HG03280 (cell line): ENCODE data around the gene AP4M1.

Experiments
- ATAC-seq: cut with Tn5 transposase; IDR thresholded peaks from one replicate; pipeline ENCODE4 v1.9.1; 2021; ENCODE audit warnings: mild to moderate bottlenecking, moderate library complexity; ENCODE audit not compliant: unreplicated experiment

AP4M1 gene

DNA sequence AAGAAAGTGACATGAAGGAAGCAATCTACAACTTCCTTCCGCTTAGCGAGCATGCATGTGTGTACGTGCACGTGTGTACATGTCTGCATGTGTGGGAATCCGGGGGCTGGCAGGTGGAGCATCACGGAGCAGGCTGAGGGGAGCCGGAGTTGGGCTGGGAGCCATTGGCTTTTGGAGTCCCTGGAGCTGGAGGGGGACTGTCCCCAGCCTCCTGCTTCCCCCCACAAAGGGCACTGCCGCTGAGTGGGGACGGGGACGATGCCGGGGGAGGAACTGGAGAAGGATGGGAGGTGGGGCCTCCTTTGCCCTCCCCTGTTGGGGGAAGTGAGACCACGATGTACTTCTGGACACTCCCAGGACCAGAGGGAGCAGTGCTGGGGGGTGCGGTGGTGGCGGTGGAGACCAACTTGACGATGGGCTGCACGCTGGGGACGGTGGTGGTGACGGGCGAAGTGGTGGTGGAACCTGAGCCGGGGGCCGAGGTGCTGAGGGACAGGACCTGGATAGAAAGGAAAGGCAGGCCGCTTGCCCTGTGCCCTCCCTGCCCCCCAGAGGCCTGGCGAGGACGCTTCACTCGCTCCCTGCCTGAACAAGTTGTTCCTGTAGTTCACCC lies 5.8 kb downstream of the AP4M1 start:
- no peak for ATAC-seq

DNA sequence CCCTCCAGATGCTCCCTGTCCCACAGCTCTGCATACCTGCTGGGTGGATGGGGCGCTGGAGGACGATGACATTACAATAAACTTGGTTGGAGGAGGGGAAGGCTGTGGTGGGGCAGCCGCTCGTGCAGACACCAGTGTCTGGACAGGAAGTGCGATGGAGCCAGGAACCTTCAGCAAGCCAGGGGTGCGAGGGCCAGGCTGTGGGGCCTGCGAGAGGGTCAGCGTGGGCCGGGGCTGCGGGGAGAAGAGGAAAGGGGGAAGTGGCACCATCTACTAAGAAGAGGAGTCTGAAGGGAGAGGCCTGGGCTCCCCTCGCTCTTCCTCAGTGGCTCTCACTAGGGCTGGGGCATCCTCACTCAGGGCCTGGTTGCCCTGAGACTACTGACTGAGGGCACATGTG lies 6.4 kb downstream of the AP4M1 start:
- ATAC-seq = no peak

DNA sequence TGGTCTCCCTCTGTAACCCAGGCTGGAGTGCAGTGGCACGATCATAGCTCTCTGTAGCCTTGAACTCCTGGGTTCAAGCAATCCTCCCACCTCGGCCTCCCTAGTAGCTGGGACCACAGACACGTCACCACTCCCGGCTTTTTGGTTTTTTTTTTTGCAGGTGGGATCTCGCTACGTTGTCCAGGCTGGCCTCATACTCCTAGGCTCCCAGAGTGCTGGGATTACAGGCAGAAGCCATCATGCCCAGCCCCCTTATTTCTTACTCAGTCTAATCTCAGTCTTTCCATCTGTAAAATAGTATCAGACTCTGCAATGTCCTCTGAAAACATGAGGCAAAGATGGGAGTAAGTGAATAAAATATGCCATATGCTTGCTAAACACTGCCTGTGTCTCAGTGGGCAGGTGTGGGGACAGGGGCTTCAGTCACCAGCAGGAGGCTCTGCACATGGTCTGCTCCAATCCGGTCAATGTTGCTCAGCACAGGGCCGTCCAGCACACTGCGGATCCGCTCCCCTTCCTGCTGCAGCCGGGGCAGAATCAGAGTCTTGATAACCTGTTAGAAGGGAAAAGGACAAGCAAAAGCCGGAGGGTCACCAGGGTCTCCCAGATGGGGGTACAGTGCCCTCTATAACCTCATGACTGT lies 8.2 kb downstream of the AP4M1 start:
- no peak for ATAC-seq

DNA sequence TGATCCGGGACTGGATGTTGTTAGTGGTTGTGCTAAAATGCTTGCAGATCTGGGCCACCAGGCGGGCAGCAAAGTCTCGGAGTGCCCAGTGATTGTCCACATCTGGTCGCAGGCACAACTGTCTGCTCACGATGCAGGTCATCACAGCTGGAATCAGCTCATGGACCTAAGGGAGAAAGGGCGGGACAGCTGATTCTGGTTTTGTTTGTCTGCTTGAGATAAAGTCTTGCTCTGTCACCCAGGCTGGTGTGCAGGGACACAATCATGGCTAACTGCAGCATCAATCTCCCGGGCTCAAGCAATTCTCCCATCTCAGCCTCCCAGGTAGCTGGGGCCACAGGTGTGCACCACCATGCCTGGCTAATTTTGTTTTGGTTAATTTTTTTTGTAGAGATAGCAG lies 9.7 kb downstream of the AP4M1 start:
- no peak for ATAC-seq

DNA sequence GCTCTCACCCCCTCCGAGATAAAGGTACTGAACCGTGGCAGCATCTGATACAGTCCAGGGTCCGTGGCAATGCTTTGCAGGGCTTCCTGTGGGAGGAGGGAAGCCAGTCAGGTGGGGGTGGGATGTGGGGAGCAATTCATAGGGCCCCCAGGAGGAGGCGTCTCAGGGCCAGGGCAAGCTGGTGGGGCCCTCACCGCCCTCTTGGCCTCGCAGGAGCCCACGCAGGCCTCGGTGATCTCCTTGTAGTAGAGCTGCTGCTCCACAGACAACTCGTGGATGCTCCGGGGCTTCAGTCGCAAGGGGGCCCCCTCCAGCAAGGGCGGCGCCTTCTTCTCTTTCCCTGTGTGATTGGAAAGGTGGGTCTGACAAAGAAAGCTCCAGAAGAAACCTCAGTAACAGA lies 10.5 kb downstream of the AP4M1 start:
- ATAC-seq = no peak

DNA sequence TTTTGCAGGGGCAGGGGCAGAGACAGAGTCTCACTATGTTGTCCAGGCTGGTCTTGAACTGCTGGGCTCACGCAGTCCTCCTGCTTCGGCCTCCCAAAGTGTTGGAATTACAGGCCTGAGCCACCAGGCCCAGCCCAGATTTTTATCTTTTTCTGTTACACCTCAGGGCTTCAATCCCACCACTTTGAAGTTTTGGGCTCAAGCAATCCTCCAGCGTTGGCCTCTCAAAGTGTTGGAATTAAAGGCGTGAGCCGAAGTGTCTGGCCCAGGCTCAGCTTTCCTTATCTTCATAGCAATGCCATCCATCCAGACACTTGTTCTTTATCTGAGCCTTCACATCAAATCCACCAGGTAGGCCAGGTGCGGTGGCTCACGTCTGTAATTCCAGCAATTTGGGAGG lies 13.6 kb downstream of the AP4M1 start:
- ATAC-seq = no peak

DNA sequence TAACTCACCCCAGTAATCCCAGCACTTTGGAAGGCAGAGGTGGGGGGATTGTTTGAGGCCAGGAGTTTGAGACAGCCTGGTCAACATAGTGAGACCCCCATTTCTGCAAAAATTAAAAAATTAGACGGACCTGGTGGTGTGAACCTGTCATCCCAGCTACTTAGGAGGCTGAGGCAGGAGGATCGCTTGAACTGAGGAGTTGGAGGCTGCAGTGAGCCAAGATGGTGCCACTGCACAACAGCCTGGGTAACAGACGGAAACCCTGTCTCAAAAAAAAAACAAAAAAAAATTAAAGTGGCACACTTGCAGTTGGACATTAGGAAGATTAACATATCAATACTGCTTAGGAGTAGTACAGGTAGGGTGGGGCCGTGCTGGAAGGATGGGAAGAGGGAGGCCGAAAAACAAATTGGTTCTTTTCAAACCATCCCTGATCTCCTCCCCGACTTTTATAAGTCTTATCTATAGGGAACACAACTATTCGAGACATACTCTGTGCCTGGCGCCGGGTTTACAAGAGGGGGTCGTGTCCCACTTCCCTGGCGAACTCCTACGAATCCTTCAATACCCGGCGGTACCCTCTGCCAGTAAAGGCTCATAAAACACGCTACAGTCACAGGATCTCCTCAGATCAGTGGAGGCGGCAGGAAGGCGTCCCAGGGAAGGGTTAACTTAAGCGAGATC lies 17.1 kb downstream of the AP4M1 start:
- ATAC-seq = no peak

DNA sequence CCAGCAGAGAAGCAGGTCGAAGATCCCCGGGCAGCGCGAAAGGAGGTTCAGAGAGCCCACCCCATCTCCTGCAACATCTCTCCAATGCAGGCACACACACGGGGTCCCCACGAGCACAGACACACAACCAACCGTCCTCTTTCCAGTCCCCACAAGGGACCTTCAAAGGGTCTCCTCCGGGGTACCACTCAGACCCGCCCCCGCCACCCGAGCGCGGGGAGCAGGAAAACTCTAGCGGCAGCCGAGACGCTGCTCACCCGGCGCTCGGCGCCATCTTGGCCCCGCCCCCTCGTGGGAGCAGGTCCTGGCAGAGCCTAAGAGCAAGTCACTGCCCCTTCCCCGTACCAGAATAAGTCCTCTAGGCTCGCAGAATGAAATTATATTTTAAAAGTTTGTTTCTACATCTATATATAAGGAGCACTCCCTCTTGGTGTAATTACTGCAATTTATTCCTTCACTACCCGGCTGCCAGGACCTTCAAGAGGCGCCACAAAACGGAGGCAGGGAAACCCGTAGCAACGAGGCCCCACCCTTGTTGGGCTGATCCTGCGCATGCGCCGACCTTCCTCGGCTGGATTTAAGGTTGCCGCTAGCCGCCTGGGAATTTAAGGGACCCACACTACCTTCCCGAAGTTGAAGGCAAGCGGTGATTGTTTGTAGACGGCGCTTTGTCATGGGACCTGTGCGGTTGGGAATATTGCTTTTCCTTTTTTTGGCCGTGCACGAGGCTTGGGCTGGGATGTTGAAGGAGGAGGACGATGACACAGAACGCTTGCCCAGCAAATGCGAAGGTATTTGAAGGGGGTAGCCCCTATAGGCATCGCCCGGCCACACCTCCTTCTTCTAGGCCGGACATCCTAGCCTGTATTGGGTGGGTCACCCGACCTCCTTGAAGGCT lies 17.9 kb downstream of the AP4M1 start, which contains the start of the genes CNPY4 and TAF6:
CNPY4 (plus strand) TSS at position 563 of the 898 bp plus-strand sequence; CDS start at position 674, 111 bp downstream.
TAF6 (minus strand) TSS at position 287 of the 898 bp plus-strand sequence. CDS start 5,149 bp downstream, outside the sequence.
- ATAC-seq = peak; percentile 78

DNA sequence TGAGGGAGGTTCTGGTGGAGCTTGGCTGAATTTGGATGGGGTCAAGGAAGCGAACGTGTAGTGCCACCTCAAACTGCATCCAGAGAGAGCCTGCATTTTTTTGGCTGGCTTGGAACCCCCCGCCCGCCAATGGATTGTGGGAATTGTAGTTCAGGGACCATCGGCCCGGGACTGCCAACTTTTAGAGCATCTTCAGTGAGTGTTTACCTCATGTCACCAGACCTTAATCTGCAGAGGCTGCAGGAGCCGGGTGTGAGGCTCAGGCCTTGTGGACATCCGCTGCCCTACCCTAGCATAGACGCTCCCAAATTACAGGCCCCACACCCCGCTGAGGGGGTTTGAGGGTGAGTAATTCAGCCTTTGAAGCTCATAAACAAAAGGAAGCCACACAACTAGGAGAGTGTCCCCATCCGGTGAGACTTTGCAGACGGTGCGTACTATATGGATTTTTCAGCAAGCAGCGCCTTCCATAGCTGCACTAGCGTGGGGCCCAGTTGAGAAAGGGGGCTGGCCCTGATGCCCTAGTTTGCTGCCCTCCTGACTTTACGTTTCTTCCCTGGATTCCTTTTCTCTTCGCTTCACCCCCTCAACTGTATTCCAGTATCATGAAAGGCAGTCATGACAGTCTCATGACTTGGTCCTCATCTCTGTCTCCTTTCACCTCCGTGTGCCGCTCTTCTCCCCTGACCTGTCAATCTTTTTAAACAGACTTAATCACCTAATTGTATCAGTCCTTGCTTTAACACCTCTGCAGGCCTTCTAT lies 18.7 kb downstream of the AP4M1 start:
- ATAC-seq = peak; percentile 33

DNA sequence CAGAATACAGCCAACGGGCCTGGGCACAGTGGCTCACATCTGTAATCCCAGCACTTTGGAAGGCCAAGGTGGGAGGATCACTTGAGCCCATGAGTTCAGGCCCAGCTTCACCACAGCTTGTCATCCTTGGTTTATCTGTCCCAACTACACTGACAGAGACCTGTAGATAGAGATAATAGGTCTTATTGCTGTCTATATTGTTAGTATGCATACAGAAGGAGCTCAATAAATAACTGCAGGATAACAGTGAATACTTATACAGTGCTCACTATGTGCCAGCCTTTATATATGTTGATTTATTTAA lies 19.2 kb downstream of the AP4M1 start:
- ATAC-seq = no peak

DNA sequence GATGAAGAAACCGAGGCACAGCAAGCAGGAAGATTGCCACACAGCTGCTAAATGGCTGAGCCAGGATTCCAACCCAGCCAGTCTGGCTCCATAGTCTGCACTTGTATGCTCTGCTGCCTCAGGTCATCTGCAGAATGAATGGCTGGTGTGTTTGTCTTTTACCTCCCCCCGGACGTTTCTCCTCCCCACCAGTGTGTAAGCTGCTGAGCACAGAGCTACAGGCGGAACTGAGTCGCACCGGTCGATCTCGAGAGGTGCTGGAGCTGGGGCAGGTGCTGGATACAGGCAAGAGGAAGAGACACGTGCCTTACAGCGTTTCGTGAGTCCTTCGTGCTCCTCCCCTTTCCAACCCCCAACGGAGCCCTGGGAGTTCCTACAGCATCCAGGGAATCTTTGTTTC lies 20.6 kb downstream of the AP4M1 start:
- no peak for ATAC-seq

DNA sequence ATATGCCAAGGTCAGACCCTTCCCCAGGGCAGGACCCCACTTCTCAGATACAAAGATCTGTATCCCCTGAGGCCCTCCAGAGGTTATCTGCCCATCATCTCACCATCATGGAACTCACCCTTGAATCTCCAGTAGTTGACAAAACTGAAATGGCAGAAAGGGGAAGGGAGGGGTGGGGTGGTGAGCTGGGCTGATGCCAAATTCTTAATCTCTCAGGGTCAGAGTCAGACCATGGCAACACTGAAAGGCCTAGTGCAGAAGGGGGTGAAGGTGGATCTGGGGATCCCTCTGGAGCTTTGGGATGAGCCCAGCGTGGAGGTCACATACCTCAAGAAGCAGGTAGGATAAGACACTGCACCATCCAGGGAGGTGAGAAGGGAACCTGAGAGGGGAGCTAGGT lies 21.1 kb downstream of the AP4M1 start:
- ATAC-seq = no peak

DNA sequence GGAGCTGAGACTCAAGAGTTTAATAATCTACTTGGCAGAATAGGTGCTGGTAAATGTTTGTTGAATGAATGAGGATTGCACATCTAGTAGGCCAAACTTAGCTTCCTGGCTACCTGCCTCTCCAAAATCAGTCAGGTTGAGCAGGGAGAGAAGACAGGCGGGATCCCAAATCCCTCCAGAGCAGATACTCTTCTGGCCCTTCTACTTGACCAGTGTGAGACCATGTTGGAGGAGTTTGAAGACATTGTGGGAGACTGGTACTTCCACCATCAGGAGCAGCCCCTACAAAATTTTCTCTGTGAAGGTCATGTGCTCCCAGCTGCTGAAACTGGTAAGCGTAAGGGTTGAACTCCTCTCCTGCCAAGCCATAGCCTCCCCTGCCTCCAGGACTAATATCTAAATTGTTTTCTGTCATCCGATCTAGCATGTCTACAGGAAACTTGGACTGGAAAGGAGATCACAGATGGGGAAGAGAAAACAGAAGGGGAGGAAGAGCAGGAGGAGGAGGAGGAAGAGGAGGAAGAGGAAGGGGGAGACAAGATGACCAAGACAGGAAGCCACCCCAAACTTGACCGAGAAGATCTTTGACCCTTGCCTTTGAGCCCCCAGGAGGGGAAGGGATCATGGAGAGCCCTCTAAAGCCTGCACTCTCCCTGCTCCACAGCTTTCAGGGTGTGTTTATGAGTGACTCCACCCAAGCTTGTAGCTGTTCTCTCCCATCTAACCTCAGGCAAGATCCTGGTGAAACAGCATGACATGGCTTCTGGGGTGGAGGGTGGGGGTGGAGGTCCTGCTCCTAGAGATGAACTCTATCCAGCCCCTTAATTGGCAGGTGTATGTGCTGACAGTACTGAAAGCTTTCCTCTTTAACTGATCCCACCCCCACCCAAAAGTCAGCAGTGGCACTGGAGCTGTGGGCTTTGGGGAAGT lies 23.1 kb downstream of the AP4M1 start:
- no peak for ATAC-seq

DNA sequence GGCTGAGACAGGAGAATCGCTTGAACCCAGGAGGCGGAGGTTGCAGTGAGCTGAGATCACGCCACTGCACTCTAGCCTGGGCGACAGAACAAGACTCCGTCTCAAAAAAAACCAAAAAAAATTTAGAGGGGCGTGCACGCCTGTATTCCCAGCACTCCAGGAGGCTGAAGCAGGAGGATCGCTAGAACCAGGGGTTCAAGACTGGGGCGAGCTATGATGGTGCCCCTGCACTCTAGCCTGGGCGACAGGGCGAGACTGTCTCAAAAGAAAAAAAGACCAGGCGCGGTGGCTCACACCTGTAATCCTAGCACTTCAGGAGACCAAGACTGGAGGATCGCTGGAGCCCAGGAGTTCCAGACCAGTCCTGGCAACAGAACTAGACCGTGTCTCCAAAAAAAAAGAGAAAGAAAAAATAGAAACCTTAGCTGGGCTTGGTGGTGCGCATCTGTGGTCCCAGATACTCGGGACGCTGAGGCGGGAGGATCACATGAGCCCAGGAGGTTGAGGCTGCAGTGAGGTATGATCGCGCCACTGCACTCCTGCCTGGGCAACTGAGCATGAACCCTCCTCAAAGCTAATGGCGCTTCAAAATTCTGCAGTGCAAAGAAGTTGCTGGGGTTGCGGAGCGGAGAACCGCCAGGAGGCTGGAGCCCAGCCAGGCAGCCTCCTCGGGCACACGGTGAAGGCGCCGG lies 24.9 kb downstream of the AP4M1 start:
- no peak for ATAC-seq

DNA sequence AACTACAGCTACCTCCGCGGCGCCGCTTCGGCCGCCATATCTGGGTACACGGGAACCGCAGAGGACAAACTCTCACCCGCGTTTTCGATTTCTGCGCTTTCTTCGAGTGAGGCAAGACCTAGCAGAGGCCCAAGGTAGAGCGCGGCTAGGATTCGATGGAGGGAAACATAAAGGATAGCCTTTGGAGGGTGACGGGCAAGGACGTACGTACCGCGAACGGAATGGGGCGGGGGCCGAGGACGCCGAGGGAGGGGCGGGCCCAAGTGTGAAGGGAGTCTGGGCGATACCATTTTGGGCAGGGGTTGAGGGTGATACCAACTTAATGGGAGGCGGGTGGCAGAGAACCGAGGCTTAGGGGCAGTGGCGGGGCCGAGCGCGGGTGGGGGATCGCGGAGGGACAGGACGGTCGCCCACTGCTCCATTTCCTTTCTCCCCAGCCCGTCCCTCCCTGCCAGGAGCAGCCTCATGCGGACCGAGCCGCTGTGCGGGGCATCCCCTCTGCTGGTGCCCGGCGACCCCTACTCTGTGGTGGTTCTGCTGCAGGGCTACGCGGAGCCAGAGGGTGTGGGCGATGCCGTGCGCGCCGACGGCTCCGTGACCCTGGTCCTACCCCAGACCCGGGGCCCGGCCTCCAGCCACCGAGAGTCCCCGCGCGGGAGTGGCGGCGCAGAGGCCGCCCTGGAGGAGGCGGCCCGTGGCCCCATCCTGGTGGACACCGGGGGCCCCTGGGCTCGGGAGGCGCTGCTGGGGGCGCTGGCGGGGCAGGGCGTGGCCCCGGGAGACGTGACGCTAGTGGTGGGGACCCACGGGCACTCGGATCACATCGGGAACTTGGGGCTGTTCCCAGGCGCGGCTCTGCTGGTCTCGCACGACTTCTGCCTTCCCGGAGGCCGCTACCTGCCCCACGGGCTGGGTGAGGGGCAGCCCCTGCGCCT lies 25.8 kb downstream of the AP4M1 start, which contains the start of gene MBLAC1:
MBLAC1 (plus strand) TSS at position 37 of the 935 bp plus-strand sequence; CDS start at position 466, 429 bp downstream.
- peak; percentile 72 for ATAC-seq

DNA sequence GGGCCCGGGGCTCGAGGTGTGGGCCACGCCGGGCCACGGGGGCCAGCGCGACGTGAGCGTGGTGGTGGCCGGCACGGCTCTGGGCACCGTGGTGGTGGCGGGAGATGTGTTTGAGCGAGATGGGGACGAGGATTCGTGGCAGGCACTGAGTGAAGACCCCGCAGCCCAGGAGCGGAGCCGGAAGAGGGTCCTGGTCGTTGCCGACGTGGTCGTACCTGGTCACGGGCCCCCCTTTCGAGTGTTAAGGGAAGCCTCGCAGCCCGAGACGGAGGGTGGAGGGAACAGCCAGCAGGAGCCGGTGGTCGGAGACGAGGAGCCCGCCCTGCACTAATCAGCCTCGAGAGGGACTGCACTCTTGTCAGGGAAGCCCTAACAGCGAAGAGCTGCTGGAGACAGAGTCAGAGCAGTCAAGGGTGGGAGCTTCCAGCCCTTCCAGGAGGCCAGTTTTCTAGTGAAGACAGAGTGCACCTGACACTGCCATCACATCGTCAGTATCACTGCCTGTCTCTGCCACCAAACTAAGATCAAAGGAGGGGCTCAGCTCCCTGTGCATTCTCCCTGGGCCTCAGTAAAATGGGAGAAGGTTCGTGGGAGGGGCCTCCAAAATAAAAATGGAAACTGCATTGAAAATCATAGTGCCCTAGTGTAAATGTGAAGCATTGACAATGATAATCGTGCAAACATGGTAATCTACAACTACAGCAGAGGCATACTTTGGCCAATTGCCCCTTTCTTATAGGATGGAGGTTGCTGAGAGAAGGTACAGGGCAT lies 26.6 kb downstream of the AP4M1 start:
- no peak for ATAC-seq

DNA sequence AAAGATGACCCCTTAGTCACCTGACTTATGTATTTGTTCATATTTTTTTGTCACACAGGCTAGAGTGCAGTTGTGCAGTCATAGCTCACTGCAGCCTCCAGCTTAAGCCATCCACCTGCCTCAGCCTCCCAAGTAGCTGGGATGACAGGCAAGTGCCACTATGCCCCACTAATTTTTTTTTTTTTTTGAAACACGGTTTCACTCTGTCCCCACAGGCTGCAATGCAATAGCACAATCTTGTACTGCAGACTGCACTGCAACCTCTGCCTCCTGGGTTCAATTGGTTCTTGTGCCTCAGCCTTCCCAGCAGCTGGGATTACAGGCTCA lies 27.2 kb downstream of the AP4M1 start:
- ATAC-seq = no peak
